Activated CD4-positive, alpha-beta T cell treated with anti-CD3 and anti-CD28 coated beads for 4 hours (primary cell): ENCODE data around the gene SERPINF2.
"Not testable (repeated sequence)": the region's sequence is repeated elsewhere in the genome, so short reads cannot be mapped to it uniquely, and the experiment has no call there.

Source experiments
- DNase-seq, 2 donors: peaks; one replicate each; pipeline ENCODE4 v3.0.0-alpha.2; 2020

SERPINF2 gene

GRCh38 chr17:1736348-1737281, 6.1 kb upstream of the SERPINF2 start:
- DNase-seq: peak; percentile 38 to 48

GRCh38 chr17:1737531-1738291, 5.0 kb upstream of the SERPINF2 start:
- no peak for DNase-seq

GRCh38 chr17:1741899-1742298, 772 bp upstream of the SERPINF2 start:
- DNase-seq: not testable (repeated sequence)

- DNase-seq: no peak
Observed at GRCh38 chr17:1743088-1743439, 393 bp downstream of the SERPINF2 start.

- no peak for DNase-seq
Observed at GRCh38 chr17:1744551-1745512, 2.2 kb downstream of the SERPINF2 start.

GRCh38 chr17:1745513-1746020, 2.9 kb downstream of the SERPINF2 start:
- no peak for DNase-seq

GRCh38 chr17:1746975-1747543, 4.4 kb downstream of the SERPINF2 start:
- DNase-seq: no peak

- no peak for DNase-seq
Observed at GRCh38 chr17:1750628-1751027, 8.0 kb downstream of the SERPINF2 start.

- DNase-seq: no peak
Observed at GRCh38 chr17:1752425-1753262, 10.0 kb downstream of the SERPINF2 start.

- no peak for DNase-seq
Observed at GRCh38 chr17:1753767-1754429, 11.2 kb downstream of the SERPINF2 start.

- DNase-seq: no peak
Observed at GRCh38 chr17:1754430-1755112, 11.9 kb downstream of the SERPINF2 start.

GRCh38 chr17:1755252-1755826, 12.7 kb downstream of the SERPINF2 start:
- no peak for DNase-seq

- DNase-seq: no peak
Observed at GRCh38 chr17:1755827-1756262, 13.2 kb downstream of the SERPINF2 start.

GRCh38 chr17:1758807-1759206, 16.1 kb downstream of the SERPINF2 start:
- DNase-seq: no peak

GRCh38 chr17:1759529-1759928, 16.9 kb downstream of the SERPINF2 start:
- DNase-seq: no peak

- DNase-seq: no peak
Observed at GRCh38 chr17:1762233-1762900, 19.7 kb downstream of the SERPINF2 start.

- DNase-seq: no peak
Observed at GRCh38 chr17:1762901-1763898, 20.5 kb downstream of the SERPINF2 start.

GRCh38 chr17:1764284-1764683, 21.6 kb downstream of the SERPINF2 start:
- DNase-seq: peak; percentile 32 to 33
